ENCODE measurements around the gene ZNF236. TPM values are rescaled to one million over a fixed set of nuclear protein-coding genes. Genes with fewer than 3 reads are reported as not detected.

The ZNF236 gene
- total RNA-seq, 1 donor from 2014 or later, result 13.3 TPM

DNA sequence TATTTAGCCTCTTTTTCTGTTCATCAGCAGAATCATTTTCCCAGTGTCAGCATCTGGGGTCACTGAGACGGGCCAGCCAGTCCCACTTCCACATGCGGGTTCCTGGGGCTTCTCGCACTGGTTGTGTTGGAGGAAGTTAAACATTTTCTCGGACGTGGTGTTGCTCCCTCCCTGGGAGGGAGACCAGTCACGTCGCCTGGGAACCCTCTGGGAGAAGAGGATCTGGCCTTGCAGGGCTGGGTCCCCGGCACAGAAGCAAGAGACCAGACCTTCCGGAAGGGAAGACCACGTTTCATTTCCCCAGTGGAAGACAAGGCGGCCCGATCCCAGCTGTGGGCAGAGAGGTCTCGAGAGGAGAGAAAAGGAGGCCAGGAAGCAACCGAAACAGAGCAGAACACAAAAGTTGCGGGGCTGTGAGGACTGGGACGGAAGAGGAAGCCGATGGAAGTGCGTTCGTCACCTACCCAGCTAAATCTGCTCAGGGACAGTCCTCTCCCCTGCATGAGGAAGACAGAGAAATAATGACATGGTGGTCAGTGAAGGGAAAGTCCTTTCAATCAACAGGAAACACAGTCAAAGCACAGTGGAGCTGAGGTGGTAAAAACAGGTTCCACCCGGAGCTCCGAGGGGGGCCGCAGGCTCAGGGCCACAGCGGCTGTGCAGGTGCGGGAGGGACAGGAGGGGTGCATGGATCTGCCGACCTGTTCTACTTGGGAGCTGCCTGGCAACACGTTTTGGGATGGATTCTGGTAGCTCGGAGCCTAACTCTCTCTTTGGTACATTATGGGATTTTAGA is 165.9 kb downstream of the ZNF236 start:
- no peak for TF ChIP-seq EZH2 (IDR thresholded peaks at IDR 0.05; ENCODE audit: insufficient read depth, low read length)
- TF ChIP-seq CTCF (IDR thresholded peaks at IDR 0.05; ENCODE audit: insufficient read depth, low read depth, low read length), result no peak
- Histone ChIP-seq H3K9me3 (ENCODE audit: insufficient read depth, low read depth, low read length) (no peaks in the 10 kb centered on the region), H3K36me3 (ENCODE audit: insufficient read depth, low read length) (no peaks in the 10 kb centered on the region), H3K4me3 (ENCODE audit: insufficient read depth, low read depth, low read length) (no peak overlapping the region), H3K27me3 (ENCODE audit: insufficient read depth, low read length) (peaks cover 5% of the 10 kb centered on the region), H2AFZ (ENCODE audit: low read depth, low read length) (no peak overlapping the region), H3K27ac (ENCODE audit: low read depth, low read length) (no peak overlapping the region), H4K20me1 (ENCODE audit: insufficient read depth, low read length) (no peaks in the 10 kb centered on the region), H3K4me1 (ENCODE audit: insufficient read depth, low read length) (no peaks in the 10 kb centered on the region), H3K9ac (ENCODE audit: low read length) (no peak overlapping the region), H3K4me2 (ENCODE audit: low read length) (no peak overlapping the region), H3K79me2 (ENCODE audit: insufficient read depth, low read length) (no peaks in the 10 kb centered on the region)
- no peak for FAIRE-seq
- no peak for DNase-seq (ENCODE audit: low read depth)
- no peak overlapping the region for H3K4me3 Mint-ChIP-seq (ENCODE audit: unreplicated experiment)
- H3K36me3 Mint-ChIP-seq (ENCODE audit: low read depth, unreplicated experiment), result peaks cover 2% of the 10 kb centered on the region
- no peaks in the 10 kb centered on the region for H3K9me3 Mint-ChIP-seq (ENCODE audit: unreplicated experiment)
- H3K27ac Mint-ChIP-seq (ENCODE audit: unreplicated experiment), result no peak overlapping the region
- peaks cover 24% of the 10 kb centered on the region for H3K27me3 Mint-ChIP-seq (ENCODE audit: low read depth, unreplicated experiment)
- H3K4me1 Mint-ChIP-seq (ENCODE audit: low read depth, unreplicated experiment), result peaks cover 2% of the 10 kb centered on the region

DNA sequence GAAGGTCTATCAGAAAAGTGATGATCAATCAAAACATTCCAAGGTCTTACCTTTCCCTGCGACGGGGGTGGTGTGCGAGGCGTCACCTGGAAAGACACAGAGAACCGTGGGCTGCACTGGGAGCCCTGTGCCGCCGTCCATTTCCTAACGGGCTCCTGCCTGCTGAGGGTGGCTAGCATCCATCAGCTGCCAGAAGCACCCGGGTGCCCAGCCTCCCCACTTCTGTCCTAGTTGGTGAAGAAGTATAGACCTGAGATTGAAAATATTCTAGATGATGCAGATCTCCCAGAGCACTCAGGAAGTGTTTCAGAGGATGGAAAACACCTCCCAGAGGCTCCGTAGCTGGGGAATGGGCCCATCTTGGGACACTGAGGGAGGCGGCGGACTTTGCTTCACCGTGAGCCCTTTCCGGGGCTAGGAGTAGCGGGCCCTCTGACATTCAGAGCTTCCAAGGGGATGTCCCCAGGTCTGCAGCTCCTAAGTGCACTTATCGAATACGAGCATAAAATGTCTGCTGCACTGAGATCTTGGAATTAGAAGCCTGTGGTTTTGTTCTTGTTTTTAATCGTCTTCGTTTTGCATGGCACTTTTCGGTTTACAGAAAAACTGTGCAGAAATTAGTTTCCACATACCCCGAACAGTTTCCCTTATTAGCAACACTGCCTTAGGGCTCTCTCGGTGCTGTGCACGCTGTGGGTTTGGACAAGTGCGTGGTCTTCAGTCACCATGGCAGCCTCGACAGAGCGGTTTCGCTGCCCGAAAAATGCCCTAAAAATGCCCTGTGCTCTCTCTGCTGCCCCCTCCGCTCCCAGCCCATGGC is 166.7 kb downstream of the ZNF236 start:
- peaks cover 23% of the 10 kb centered on the region for H3K27me3 Mint-ChIP-seq (ENCODE audit: low read depth, unreplicated experiment)
- Histone ChIP-seq H3K4me3 (ENCODE audit: insufficient read depth, low read depth, low read length) (no peak overlapping the region), H3K9me3 (ENCODE audit: insufficient read depth, low read depth, low read length) (no peaks in the 10 kb centered on the region), H2AFZ (ENCODE audit: low read depth, low read length) (no peak overlapping the region), H3K9ac (ENCODE audit: low read length) (no peak overlapping the region), H3K36me3 (ENCODE audit: insufficient read depth, low read length) (no peaks in the 10 kb centered on the region), H3K27me3 (ENCODE audit: insufficient read depth, low read length) (peaks cover 5% of the 10 kb centered on the region), H3K4me1 (ENCODE audit: insufficient read depth, low read length) (no peaks in the 10 kb centered on the region), H3K79me2 (ENCODE audit: insufficient read depth, low read length) (no peaks in the 10 kb centered on the region), H3K27ac (ENCODE audit: low read depth, low read length) (no peak overlapping the region), H4K20me1 (ENCODE audit: insufficient read depth, low read length) (no peaks in the 10 kb centered on the region), H3K4me2 (ENCODE audit: low read length) (no peak overlapping the region)
- H3K9me3 Mint-ChIP-seq (ENCODE audit: unreplicated experiment), result no peaks in the 10 kb centered on the region
- TF ChIP-seq EZH2 (IDR thresholded peaks at IDR 0.05; ENCODE audit: insufficient read depth, low read length) (no peak), CTCF (IDR thresholded peaks at IDR 0.05; ENCODE audit: insufficient read depth, low read depth, low read length) (no peak)
- H3K4me1 Mint-ChIP-seq (ENCODE audit: low read depth, unreplicated experiment), result no peaks in the 10 kb centered on the region
- FAIRE-seq (no peak), DNase-seq (ENCODE audit: low read depth) (no peak)
- no peak overlapping the region for H3K27ac Mint-ChIP-seq (ENCODE audit: unreplicated experiment)
- H3K36me3 Mint-ChIP-seq (ENCODE audit: low read depth, unreplicated experiment), result peaks cover 2% of the 10 kb centered on the region
- H3K4me3 Mint-ChIP-seq (ENCODE audit: unreplicated experiment), result no peak overlapping the region
